Measurements from ENCODE around the gene PRKCE.

DNA sequence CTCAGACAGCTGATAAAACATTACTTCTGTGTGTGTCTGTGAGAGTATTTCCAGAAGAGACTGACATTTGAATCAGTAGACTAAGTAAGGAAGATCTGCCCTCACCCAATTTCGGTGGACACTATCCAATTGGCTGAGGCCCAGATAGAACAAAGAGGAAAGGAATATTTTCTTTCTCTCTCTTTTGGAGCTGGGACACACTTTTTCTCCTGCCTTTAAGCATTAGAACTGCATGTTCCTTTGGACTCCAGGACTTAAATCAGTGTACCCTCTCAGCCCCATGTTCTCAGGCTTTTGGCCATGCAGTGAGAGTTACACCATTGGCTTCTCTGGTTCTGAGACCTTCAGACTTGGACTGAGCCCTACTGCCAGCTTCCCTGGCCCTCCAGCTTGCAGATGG, 37.1 kb upstream of the PRKCE start:
- TF ChIP-seq, protein P1, sequence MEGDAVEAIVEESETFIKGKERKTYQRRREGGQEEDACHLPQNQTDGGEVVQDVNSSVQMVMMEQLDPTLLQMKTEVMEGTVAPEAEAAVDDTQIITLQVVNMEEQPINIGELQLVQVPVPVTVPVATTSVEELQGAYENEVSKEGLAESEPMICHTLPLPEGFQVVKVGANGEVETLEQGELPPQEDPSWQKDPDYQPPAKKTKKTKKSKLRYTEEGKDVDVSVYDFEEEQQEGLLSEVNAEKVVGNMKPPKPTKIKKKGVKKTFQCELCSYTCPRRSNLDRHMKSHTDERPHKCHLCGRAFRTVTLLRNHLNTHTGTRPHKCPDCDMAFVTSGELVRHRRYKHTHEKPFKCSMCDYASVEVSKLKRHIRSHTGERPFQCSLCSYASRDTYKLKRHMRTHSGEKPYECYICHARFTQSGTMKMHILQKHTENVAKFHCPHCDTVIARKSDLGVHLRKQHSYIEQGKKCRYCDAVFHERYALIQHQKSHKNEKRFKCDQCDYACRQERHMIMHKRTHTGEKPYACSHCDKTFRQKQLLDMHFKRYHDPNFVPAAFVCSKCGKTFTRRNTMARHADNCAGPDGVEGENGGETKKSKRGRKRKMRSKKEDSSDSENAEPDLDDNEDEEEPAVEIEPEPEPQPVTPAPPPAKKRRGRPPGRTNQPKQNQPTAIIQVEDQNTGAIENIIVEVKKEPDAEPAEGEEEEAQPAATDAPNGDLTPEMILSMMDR (conservative IDR thresholded peaks at IDR 0.05; ENCODE audit: low read depth, low read length) = no peak
- no peak for TF ChIP-seq EZH2 (IDR thresholded peaks at IDR 0.05; ENCODE audit: borderline replicate concordance, low read depth, low read length, poor library complexity, severe bottlenecking)
